PC-3 (cell line): Measurements from ENCODE around the gene NCF4. TPM values are rescaled to one million over a fixed set of nuclear protein-coding genes. Genes with fewer than 3 reads are reported as not detected.

Experiments
- ATAC-seq: fragments of 200-7000 bp; cut with Tn5 transposase; 2 replicates; pipeline ENCODE4 v1.9.1; 2020; ENCODE audit warnings: mild to moderate bottlenecking, moderate library complexity
- BruUV-seq: library from RNA; stranded (reverse); fragments of 400-500 nt; replicated peaks from 2 replicates; lab custom pipeline; 2021; lab: Mats Ljungman, UMichigan
- CTCF ChIA-PET: fragments of 300-600 bp; sonication (Branson Sonifier 250); formaldehyde crosslinking; loops from one replicate; lab custom pipeline; 2022; ENCODE audit warnings: antibody characterized with exemption; lab: Charles Lee
- POLR2A ChIA-PET: fragments of 300-600 bp; sonication (Branson Sonifier 250); formaldehyde crosslinking; loops from one replicate; lab custom pipeline; 2022; ENCODE audit warnings: antibody characterized with exemption; ENCODE audit not compliant: unreplicated experiment; lab: Charles Lee
- DNase-seq: peaks from one replicate; pipeline ENCODE4 v3.0.0-alpha.2; 2015
- H2AFZ ChIP-seq: fragments of 300-600 bp; sonication (generic); 2 replicates; pipeline ENCODE4 v1.6.0; 2016; ENCODE audit warnings: antibody characterized with exemption, low read length
- H3F3A ChIP-seq: fragments of 300-600 bp; sonication (generic); one replicate; pipeline ENCODE4 v1.6.0; 2017; ENCODE audit warnings: antibody characterized with exemption, low read length, control low read depth, mild to moderate bottlenecking; ENCODE audit not compliant: unreplicated experiment
- H3K27ac ChIP-seq: fragments of 300-600 bp; sonication (generic); 2 replicates; pipeline ENCODE4 v1.5.1; 2016; ENCODE audit warnings: mild to moderate bottlenecking, low read length
- H3K27me3 ChIP-seq: fragments of 300-600 bp; sonication (generic); 2 replicates; pipeline ENCODE4 v1.6.1; 2016; ENCODE audit warnings: low read length, mixed read lengths
- H3K36me3 ChIP-seq: fragments of 300-600 bp; sonication (generic); 2 replicates; pipeline ENCODE4 v1.6.1; 2016; ENCODE audit warnings: low read depth, mixed run types, low read length, mixed read lengths
- H3K4me1 ChIP-seq: fragments of 300-600 bp; sonication (generic); 2 replicates; pipeline ENCODE4 v1.5.1; 2016; ENCODE audit warnings: low read length; ENCODE audit not compliant: insufficient read depth
- H3K4me2 ChIP-seq: fragments of 300-600 bp; sonication (generic); 2 replicates; pipeline ENCODE4 v1.6.0; 2016; ENCODE audit warnings: low read length
- H3K4me3 ChIP-seq: fragments of 300-600 bp; sonication (generic); 2 replicates; pipeline ENCODE4 v1.5.1; 2016; ENCODE audit warnings: mild to moderate bottlenecking, low read length, mixed read lengths
- H3K79me2 ChIP-seq: fragments of 300-600 bp; sonication (generic); 2 replicates; pipeline ENCODE4 v1.6.1; 2017; ENCODE audit warnings: low read length, mixed read lengths
- H3K9ac ChIP-seq: fragments of 300-600 bp; sonication (generic); 2 replicates; pipeline ENCODE4 v1.6.0; 2016; ENCODE audit warnings: mild to moderate bottlenecking, low read length
- H3K9me2 ChIP-seq: fragments of 300-600 bp; sonication (generic); replicated peaks from 2 replicates; pipeline ENCODE4 v1.6.1; 2016; ENCODE audit warnings: mixed run types, low read length, mixed read lengths
- H3K9me3 ChIP-seq: fragments of 300-600 bp; sonication (generic); 2 replicates; pipeline ENCODE4 v1.6.1; 2016; ENCODE audit warnings: low read length, mixed read lengths
- H4K20me1 ChIP-seq: fragments of 300-600 bp; sonication (generic); 2 replicates; pipeline ENCODE4 v1.6.1; 2016; ENCODE audit warnings: low read length, mixed read lengths
- CTCF ChIP-seq: fragments of 300-600 bp; sonication (generic); conservative IDR thresholded peaks from 2 replicates; pipeline ENCODE4 v1.5.1; 2017; ENCODE audit warnings: antibody characterized with exemption, low read depth, mild to moderate bottlenecking, low read length
- EZH2 ChIP-seq: fragments of 300-600 bp; sonication (generic); IDR thresholded peaks from one replicate; pipeline ENCODE4 v1.6.1; 2017; ENCODE audit warnings: antibody characterized with exemption, mild to moderate bottlenecking, low read length; ENCODE audit not compliant: unreplicated experiment
- EZH2phosphoT487 ChIP-seq: fragments of 300-600 bp; sonication (generic); IDR thresholded peaks from 2 replicates; pipeline ENCODE4 v1.6.1; 2018; ENCODE audit warnings: mild to moderate bottlenecking, antibody characterized with exemption, low read length, borderline replicate concordance
- intact Hi-C: fragments of 100-400 bp; cut with micrococcal nuclease; formaldehyde crosslinking; loops from 2 replicates; pipeline ENCODE4 v1.9.0; 2023
- total RNA-seq: library from RNA; depleted of rRNA; stranded (reverse); fragments of >200 nt; gene quantifications from 2 replicates; pipeline ENCODE4 v1.2.3, GENCODE V29; 2014

Gene NCF4
- total RNA-seq, 1 experiment from 2014 or later = 0.47 TPM

- no peak for ATAC-seq
Measured at GRCh38 chr22:36826262-36826661, 34.5 kb upstream of the NCF4 start.

GRCh38 chr22:36828815-36829214, 32.0 kb upstream of the NCF4 start:
- Histone ChIP-seq H3K9me3 (no peaks in the 10 kb centered on the region), H2AFZ (no peak overlapping the region), H3K79me2 (no peaks in the 10 kb centered on the region), H3K36me3 (no peaks in the 10 kb centered on the region), H3K9me2 (no peaks in the 10 kb centered on the region), H3K4me3 (no peak overlapping the region), H3K4me1 (no peaks in the 10 kb centered on the region), H3K27me3 (no peaks in the 10 kb centered on the region), H3K9ac (no peak overlapping the region), H3F3A (no peaks in the 10 kb centered on the region), H4K20me1 (no peaks in the 10 kb centered on the region), H3K27ac (no peak overlapping the region), H3K4me2 (no peak overlapping the region)
- ATAC-seq (no peak), DNase-seq (no peak)
- no peak for TF ChIP-seq EZH2
- no peak for TF ChIP-seq CTCF
- ChIA-PET CTCF (no interaction called here), POLR2A (no interaction called here)
- no TSS peak for BruUV-seq
- intact Hi-C loops = no loop called here

More at GRCh38 chr22:36826262-36826661, 34.5 kb upstream of the NCF4 start:
- H3K27me3 ChIP-seq = no peaks in the 10 kb centered on the region
- no peak for TF ChIP-seq EZH2phosphoT487
- TF ChIP-seq EZH2 = no peak
- no peak for TF ChIP-seq CTCF
- H3K79me2 ChIP-seq = no peaks in the 10 kb centered on the region
- no peaks in the 10 kb centered on the region for H3F3A ChIP-seq
- no peaks in the 10 kb centered on the region for H3K9me2 ChIP-seq
- CTCF ChIA-PET = no interaction called here
- H3K9ac ChIP-seq = no peak overlapping the region
- H2AFZ ChIP-seq = no peak overlapping the region
- no TSS peak for BruUV-seq
- H3K27ac ChIP-seq = no peak overlapping the region
- no peak for DNase-seq
- H3K4me2 ChIP-seq = no peak overlapping the region
- H3K36me3 ChIP-seq = no peaks in the 10 kb centered on the region
- H3K4me1 ChIP-seq = no peaks in the 10 kb centered on the region
- intact Hi-C loops = no loop called here
- POLR2A ChIA-PET = no interaction called here
- no peak overlapping the region for H3K4me3 ChIP-seq
- no peaks in the 10 kb centered on the region for H3K9me3 ChIP-seq
- H4K20me1 ChIP-seq = no peaks in the 10 kb centered on the region

GRCh38 chr22:36829370-36830002, 31.3 kb upstream of the NCF4 start:
- Histone ChIP-seq H3K9me3 (no peaks in the 10 kb centered on the region), H4K20me1 (no peaks in the 10 kb centered on the region), H2AFZ (no peak overlapping the region), H3F3A (no peaks in the 10 kb centered on the region), H3K27ac (no peak overlapping the region), H3K9ac (no peak overlapping the region), H3K79me2 (no peaks in the 10 kb centered on the region), H3K27me3 (no peaks in the 10 kb centered on the region), H3K9me2 (no peaks in the 10 kb centered on the region), H3K4me3 (no peak overlapping the region), H3K36me3 (no peaks in the 10 kb centered on the region), H3K4me2 (no peak overlapping the region), H3K4me1 (no peaks in the 10 kb centered on the region)
- ATAC-seq = no peak
- no TSS peak for BruUV-seq
- CTCF ChIA-PET = no interaction called here
- POLR2A ChIA-PET = no interaction called here
- DNase-seq = no peak
- intact Hi-C loops = no loop called here
- TF ChIP-seq CTCF = no peak
- TF ChIP-seq EZH2phosphoT487 = no peak
- no peak for TF ChIP-seq EZH2
